Urinary bladder (tissue), 4 donors: Measurements from ENCODE around the gene LRP8. TPM values are rescaled to one million over a fixed set of nuclear protein-coding genes. Genes with fewer than 3 reads are reported as not detected.

Experiments used
- DNase-seq: peaks from one replicate; pipeline ENCODE4 v3.0.0-alpha.2; 2015; ENCODE audit errors: extremely low spot score
- H3K27ac ChIP-seq: one replicate; pipeline ENCODE4 v1.5.1; 2013; ENCODE audit warnings: low read depth, mild to moderate bottlenecking, moderate library complexity
- H3K36me3 ChIP-seq: one replicate; pipeline ENCODE4 v1.6.1; 2013; ENCODE audit warnings: mild to moderate bottlenecking, moderate library complexity; ENCODE audit not compliant: insufficient read depth
- H3K4me1 ChIP-seq: one replicate; pipeline ENCODE4 v1.6.1; 2013; ENCODE audit warnings: mild to moderate bottlenecking, moderate library complexity; ENCODE audit not compliant: insufficient read depth
- H3K4me3 ChIP-seq: one replicate; pipeline ENCODE4 v1.5.1; 2013; ENCODE audit warnings: low read depth, low read length
- WGBS: extraction: QIAGEN DNeasy Blood & Tissue Kit; methylation state at CpG from one replicate; pipeline ENCODE4 v1.1.7; 2013; 5-methylcytosine and 5-hydroxymethylcytosine counted together
- polyA plus RNA-seq: library from polyadenylated mRNA; stranded (reverse); fragments of 200-250 nt; gene quantifications from one replicate; pipeline ENCODE4 v1.2.3, GENCODE V29; 2013
- total RNA-seq: library from RNA; depleted of rRNA; stranded (reverse); fragments of >200 nt; gene quantifications from one replicate; pipeline ENCODE4 v1.2.3, GENCODE V29; 2014
- donor health status: healthy with polysubstance abuse.
- donor health status: healthy.

LRP8 gene
- total RNA-seq = 3.8 TPM
- polyA plus RNA-seq = 2.3 TPM

- DNase-seq = no peak
- peak within 1 kb of the TSS; percentile 68 for H3K4me3 ChIP-seq
Measured at GRCh38 chr1:53328009-53328461, at the start of gene LRP8. Gene LRP8, minus strand, starts transcription at chr1:53328070. Its CDS starts 158 bp downstream, at chr1:53327912.

GRCh38 chr1:53377438-53377841, 49.6 kb upstream of the LRP8 start:
- no peak overlapping the region for H3K27ac ChIP-seq
- DNase-seq = no peak
- H3K4me1 ChIP-seq = no peaks in the 10 kb centered on the region
- 88% methylated on average over 13 of the region's 13 CpGs for WGBS
- H3K36me3 ChIP-seq = no peaks in the 10 kb centered on the region
- no peak overlapping the region for H3K4me3 ChIP-seq

More at GRCh38 chr1:53328009-53328461, at the start of gene LRP8:
- no peak within 1 kb of the TSS for H3K27ac ChIP-seq
- H3K36me3 ChIP-seq = no peaks in the 10 kb centered on the region
- WGBS = 1% methylated on average over 42 of the region's 47 CpGs
- no peaks in the 10 kb centered on the region for H3K4me1 ChIP-seq

GRCh38 chr1:53376742-53377437, 49.0 kb upstream of the LRP8 start:
- DNase-seq = no peak
- Histone ChIP-seq H3K4me3 (no peak overlapping the region), H3K4me1 (no peaks in the 10 kb centered on the region), H3K36me3 (no peaks in the 10 kb centered on the region), H3K27ac (no peak overlapping the region)
- 83% methylated on average over 14 of the region's 14 CpGs for WGBS

- Histone ChIP-seq H3K36me3 (no peaks in the 10 kb centered on the region), H3K4me1 (no peaks in the 10 kb centered on the region), H3K4me3 (no peak overlapping the region), H3K27ac (no peak overlapping the region)
- no peak for DNase-seq
- 48% methylated on average over 14 of the region's 14 CpGs for WGBS
Measured at GRCh38 chr1:53376041-53376461, 48.2 kb upstream of the LRP8 start.

GRCh38 chr1:53375440-53375839, 47.6 kb upstream of the LRP8 start:
- Histone ChIP-seq H3K27ac (no peak overlapping the region), H3K4me1 (no peaks in the 10 kb centered on the region), H3K36me3 (no peaks in the 10 kb centered on the region), H3K4me3 (no peak overlapping the region)
- 54% methylated on average over 13 of the region's 13 CpGs for WGBS
- DNase-seq = no peak

GRCh38 chr1:53373246-53373645, 45.4 kb upstream of the LRP8 start:
- no peak for DNase-seq
- H3K36me3 ChIP-seq = no peaks in the 10 kb centered on the region
- 94% methylated on average over 11 of the region's 11 CpGs for WGBS
- no peak overlapping the region for H3K4me3 ChIP-seq
- no peak overlapping the region for H3K27ac ChIP-seq
- no peaks in the 10 kb centered on the region for H3K4me1 ChIP-seq

- Histone ChIP-seq H3K4me3 (no peak overlapping the region), H3K27ac (no peak overlapping the region), H3K36me3 (no peaks in the 10 kb centered on the region), H3K4me1 (no peaks in the 10 kb centered on the region)
- DNase-seq = no peak
- WGBS = 89% methylated on average over 6 of the region's 6 CpGs
Measured at GRCh38 chr1:53372501-53372951, 44.7 kb upstream of the LRP8 start.

- Histone ChIP-seq H3K4me1 (no peaks in the 10 kb centered on the region), H3K4me3 (no peak overlapping the region), H3K36me3 (no peaks in the 10 kb centered on the region), H3K27ac (no peak overlapping the region)
- DNase-seq = no peak
- 79% methylated on average over 5 of the region's 5 CpGs for WGBS
Measured at GRCh38 chr1:53371851-53372250, 44.0 kb upstream of the LRP8 start.

GRCh38 chr1:53371121-53371666, 43.3 kb upstream of the LRP8 start:
- 33% methylated on average over 15 of the region's 15 CpGs for WGBS
- no peak overlapping the region for H3K4me3 ChIP-seq
- no peak overlapping the region for H3K27ac ChIP-seq
- no peaks in the 10 kb centered on the region for H3K36me3 ChIP-seq
- DNase-seq = no peak
- no peaks in the 10 kb centered on the region for H3K4me1 ChIP-seq

- H3K4me3 ChIP-seq = no peak overlapping the region
- no peak for DNase-seq
- H3K4me1 ChIP-seq = no peaks in the 10 kb centered on the region
- no peak overlapping the region for H3K27ac ChIP-seq
- WGBS = 84% methylated on average over 9 of the region's 9 CpGs
- no peaks in the 10 kb centered on the region for H3K36me3 ChIP-seq
Measured at GRCh38 chr1:53370369-53370961, 42.6 kb upstream of the LRP8 start.

- 85% methylated on average over 2 of the region's 2 CpGs for WGBS
- H3K27ac ChIP-seq = no peak overlapping the region
- no peak for DNase-seq
- no peaks in the 10 kb centered on the region for H3K4me1 ChIP-seq
- no peak overlapping the region for H3K4me3 ChIP-seq
- no peaks in the 10 kb centered on the region for H3K36me3 ChIP-seq
Measured at GRCh38 chr1:53369761-53370160, 41.9 kb upstream of the LRP8 start.

GRCh38 chr1:53369034-53369750, 41.3 kb upstream of the LRP8 start:
- Histone ChIP-seq H3K36me3 (no peaks in the 10 kb centered on the region), H3K4me3 (no peak overlapping the region), H3K27ac (no peak overlapping the region), H3K4me1 (no peaks in the 10 kb centered on the region)
- WGBS = 87% methylated on average over 11 of the region's 11 CpGs
- DNase-seq = no peak

GRCh38 chr1:53368314-53369033, 40.6 kb upstream of the LRP8 start:
- H3K27ac ChIP-seq = no peak overlapping the region
- no peaks in the 10 kb centered on the region for H3K36me3 ChIP-seq
- DNase-seq = no peak
- 46% methylated on average over 14 of the region's 14 CpGs for WGBS
- no peak overlapping the region for H3K4me3 ChIP-seq
- H3K4me1 ChIP-seq = no peaks in the 10 kb centered on the region
